ENCODE measurements around the gene SRP68. TPM values are rescaled to one million over a fixed set of nuclear protein-coding genes. Genes with fewer than 3 reads are reported as not detected.

SRP68 gene
- total and polyA plus RNA-seq, 9 of the 15 experiments (the other 6 are each of a cell fraction or from before 2014, with no cell fraction given) = 29.4 to 92.6 (median 36.2) TPM

DNA sequence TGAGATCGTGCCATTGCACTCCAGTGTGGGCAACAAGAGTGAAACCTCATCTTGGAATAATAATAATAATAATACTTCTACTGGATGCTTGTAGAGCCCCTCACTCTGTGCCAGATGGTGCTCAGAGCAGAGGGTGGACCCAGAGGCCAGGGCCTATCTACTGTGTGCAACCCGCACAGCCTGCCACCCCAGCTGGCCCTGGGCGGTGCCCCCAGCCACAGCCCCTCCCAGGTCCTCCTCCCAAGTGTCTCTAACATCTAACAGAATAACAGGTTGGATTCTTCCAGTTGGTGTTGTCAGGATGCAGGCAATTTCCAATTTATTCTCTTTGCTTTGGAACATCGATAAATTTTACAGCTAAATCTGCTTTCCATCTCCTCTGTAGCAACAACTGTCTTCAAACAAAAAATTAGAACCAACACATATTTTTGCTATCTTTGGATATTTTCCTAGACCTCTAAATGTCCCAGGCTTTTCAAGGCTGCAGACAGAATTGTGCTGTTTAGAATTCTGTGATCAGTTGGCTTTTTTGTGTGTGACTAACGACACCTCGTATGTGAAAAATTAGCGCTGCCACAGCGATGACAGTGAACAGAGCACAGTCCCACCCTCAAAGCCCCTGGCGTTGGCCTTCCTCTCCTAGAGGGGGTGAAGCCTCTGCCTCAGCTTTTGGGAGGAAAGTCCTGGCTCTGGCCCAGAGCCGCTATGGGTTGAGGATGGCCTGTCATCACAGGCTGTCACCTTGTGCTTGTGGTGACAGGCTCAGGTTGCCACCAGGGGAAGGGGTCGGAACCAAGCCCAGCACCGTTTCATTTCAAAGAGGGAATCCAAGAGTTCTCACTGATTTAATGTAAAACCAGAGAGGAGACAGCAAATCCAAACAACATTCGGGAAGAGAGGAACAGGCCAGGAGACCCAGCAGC, 37.6 kb downstream of the SRP68 start (continued):
- TF ChIP-seq, protein P1, sequence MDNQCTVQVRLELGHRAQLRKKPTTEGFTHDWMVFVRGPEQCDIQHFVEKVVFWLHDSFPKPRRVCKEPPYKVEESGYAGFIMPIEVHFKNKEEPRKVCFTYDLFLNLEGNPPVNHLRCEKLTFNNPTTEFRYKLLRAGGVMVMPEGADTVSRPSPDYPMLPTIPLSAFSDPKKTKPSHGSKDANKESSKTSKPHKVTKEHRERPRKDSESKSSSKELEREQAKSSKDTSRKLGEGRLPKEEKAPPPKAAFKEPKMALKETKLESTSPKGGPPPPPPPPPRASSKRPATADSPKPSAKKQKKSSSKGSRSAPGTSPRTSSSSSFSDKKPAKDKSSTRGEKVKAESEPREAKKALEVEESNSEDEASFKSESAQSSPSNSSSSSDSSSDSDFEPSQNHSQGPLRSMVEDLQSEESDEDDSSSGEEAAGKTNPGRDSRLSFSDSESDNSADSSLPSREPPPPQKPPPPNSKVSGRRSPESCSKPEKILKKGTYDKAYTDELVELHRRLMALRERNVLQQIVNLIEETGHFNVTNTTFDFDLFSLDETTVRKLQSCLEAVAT (IDR thresholded peaks at IDR 0.05) = no peak

DNA sequence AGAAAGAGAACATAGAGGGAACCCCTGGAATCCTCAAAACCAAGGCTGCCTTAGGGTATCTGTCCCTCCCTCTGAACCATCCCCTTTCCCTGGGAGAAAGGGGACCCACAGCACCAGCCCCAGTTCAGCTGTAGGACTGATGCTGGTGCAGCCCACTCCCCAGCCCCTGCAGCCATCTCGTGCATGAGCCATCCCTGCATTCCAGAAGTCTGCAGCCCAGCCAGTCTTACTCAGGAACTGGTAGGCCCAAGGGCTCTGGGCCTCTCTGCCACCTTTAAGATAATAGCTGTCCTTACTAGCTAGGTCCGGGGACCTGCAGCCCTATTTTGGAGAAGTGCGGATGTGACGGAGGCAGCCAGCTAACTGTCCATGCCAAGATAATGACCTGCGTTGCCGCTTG, 39.2 kb downstream of the SRP68 start:
- H3K9ac ChIP-seq (ENCODE audit: insufficient read depth in 1 of 2, low read depth in 2 of 2, low read length in 2 of 2) = no peak overlapping the region
- no peak overlapping the region for H3K27ac ChIP-seq (ENCODE audit: extremely low read depth, low read depth, low read length)
- 69% methylated on average over 6 of the region's 6 CpGs for WGBS (ENCODE audit: insufficient coverage, low coverage, missing lambda C conversion rate)
- ChIA-PET CTCF (ENCODE audit: low intra/inter-chr PET ratio) (no interaction called here), POLR2A (interaction anchor here (0.6 to 0.7 kb wide), 2 partner anchors 241 to 246 kb away, joined by 3 read pairs; no protein-coding TSS in a partner anchor)
- no peaks in the 10 kb centered on the region for H3K9me1 ChIP-seq (ENCODE audit: control insufficient read depth, insufficient read depth, low read length)
- intact Hi-C loops (cut with micrococcal nuclease) (no loop called here), in situ Hi-C loops (cut with MboI) (no loop called here)
- peaks cover 8 to 19% of the 10 kb centered on the region in 2 experiments for H3K4me1 ChIP-seq (replicated peaks in 1 of 2; ENCODE audit: control insufficient read depth in 2 of 2, insufficient read depth in 2 of 2, low read length in 2 of 2)
- no peak overlapping the region for H3K4me3 ChIP-seq
- peaks cover 5% of the 10 kb centered on the region; the same call in 1 of the 3 replicates for H3K36me3 ChIP-seq (ENCODE audit: control insufficient read depth, insufficient read depth, low read length)
- TF ChIP-seq SREBF2 (CRISPR knock-in tag; IDR thresholded peaks at IDR 0.05) (no peak), ZNF324 (CRISPR knock-in tag; IDR thresholded peaks at IDR 0.05) (peak; percentile 74)
- no peaks in the 10 kb centered on the region for H3K79me2 ChIP-seq (ENCODE audit: control insufficient read depth, insufficient read depth, low read length)
- no peak overlapping the region for H2AFZ ChIP-seq (ENCODE audit: low read depth, low read length)
- H3K27me3 ChIP-seq (ENCODE audit: control insufficient read depth in 2 of 2, insufficient read depth in 2 of 2, low read length in 2 of 2) = no peaks in the 10 kb centered on the region
- FAIRE-seq = no peak
- no TSS peak for BruUV-seq (replicated peaks)
- no peak for DNase-seq (ENCODE audit: extremely low read depth in 1 of 4, low spot score in 3 of 4)
- no peaks in the 10 kb centered on the region for H4K20me1 ChIP-seq (replicated peaks; ENCODE audit: control insufficient read depth, insufficient read depth, low read length)
- no peaks in the 10 kb centered on the region for H3K9me3 ChIP-seq (replicated peaks; ENCODE audit: control insufficient read depth, insufficient read depth, low read depth, low read length)
- no peak overlapping the region for H3K4me2 ChIP-seq (ENCODE audit: insufficient read depth, low read length)
- ATAC-seq = no peak
